HL-60 (cell line): ENCODE data around the gene CD320.

Experiments
- GABPA ChIP-seq: IDR thresholded peaks from 2 replicates; pipeline ENCODE4 v1.6.1; 2012; ENCODE audit warnings: low read depth
- POLR2AphosphoS5 ChIP-seq: IDR thresholded peaks from 2 replicates; pipeline ENCODE4 v1.6.1; 2012; ENCODE audit warnings: low read depth
- SPI1 ChIP-seq: IDR thresholded peaks from 2 replicates; pipeline ENCODE4 v1.6.1; 2012; ENCODE audit warnings: low read depth, mild to moderate bottlenecking, borderline replicate concordance
- TF ChIP-seq, protein P1 (sequence below): IDR thresholded peaks from one replicate; pipeline ENCODE4 v1.5.1; 2011; ENCODE audit warnings: low read length, control low read depth, inconsistent platforms; ENCODE audit not compliant: insufficient read depth
- TF ChIP-seq, protein P2 (sequence below): IDR thresholded peaks from 2 replicates; pipeline ENCODE4 v1.6.1; 2012; ENCODE audit warnings: low read depth; ENCODE audit not compliant: insufficient replicate concordance

- TF ChIP-seq, protein P1, sequence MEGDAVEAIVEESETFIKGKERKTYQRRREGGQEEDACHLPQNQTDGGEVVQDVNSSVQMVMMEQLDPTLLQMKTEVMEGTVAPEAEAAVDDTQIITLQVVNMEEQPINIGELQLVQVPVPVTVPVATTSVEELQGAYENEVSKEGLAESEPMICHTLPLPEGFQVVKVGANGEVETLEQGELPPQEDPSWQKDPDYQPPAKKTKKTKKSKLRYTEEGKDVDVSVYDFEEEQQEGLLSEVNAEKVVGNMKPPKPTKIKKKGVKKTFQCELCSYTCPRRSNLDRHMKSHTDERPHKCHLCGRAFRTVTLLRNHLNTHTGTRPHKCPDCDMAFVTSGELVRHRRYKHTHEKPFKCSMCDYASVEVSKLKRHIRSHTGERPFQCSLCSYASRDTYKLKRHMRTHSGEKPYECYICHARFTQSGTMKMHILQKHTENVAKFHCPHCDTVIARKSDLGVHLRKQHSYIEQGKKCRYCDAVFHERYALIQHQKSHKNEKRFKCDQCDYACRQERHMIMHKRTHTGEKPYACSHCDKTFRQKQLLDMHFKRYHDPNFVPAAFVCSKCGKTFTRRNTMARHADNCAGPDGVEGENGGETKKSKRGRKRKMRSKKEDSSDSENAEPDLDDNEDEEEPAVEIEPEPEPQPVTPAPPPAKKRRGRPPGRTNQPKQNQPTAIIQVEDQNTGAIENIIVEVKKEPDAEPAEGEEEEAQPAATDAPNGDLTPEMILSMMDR: no peak
- TF ChIP-seq, protein P2, sequence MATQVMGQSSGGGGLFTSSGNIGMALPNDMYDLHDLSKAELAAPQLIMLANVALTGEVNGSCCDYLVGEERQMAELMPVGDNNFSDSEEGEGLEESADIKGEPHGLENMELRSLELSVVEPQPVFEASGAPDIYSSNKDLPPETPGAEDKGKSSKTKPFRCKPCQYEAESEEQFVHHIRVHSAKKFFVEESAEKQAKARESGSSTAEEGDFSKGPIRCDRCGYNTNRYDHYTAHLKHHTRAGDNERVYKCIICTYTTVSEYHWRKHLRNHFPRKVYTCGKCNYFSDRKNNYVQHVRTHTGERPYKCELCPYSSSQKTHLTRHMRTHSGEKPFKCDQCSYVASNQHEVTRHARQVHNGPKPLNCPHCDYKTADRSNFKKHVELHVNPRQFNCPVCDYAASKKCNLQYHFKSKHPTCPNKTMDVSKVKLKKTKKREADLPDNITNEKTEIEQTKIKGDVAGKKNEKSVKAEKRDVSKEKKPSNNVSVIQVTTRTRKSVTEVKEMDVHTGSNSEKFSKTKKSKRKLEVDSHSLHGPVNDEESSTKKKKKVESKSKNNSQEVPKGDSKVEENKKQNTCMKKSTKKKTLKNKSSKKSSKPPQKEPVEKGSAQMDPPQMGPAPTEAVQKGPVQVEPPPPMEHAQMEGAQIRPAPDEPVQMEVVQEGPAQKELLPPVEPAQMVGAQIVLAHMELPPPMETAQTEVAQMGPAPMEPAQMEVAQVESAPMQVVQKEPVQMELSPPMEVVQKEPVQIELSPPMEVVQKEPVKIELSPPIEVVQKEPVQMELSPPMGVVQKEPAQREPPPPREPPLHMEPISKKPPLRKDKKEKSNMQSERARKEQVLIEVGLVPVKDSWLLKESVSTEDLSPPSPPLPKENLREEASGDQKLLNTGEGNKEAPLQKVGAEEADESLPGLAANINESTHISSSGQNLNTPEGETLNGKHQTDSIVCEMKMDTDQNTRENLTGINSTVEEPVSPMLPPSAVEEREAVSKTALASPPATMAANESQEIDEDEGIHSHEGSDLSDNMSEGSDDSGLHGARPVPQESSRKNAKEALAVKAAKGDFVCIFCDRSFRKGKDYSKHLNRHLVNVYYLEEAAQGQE: no peak
- TF ChIP-seq SPI1 (no peak), POLR2AphosphoS5 (no peak), GABPA (no peak)
Observed at GRCh38 chr19:8320564-8321066, 12.5 kb upstream of the CD320 start.
